ENCODE results near the gene CACNB4.
A peak's percentile ranks its signal among the peaks of the same experiment; 100 is the strongest.

DNA sequence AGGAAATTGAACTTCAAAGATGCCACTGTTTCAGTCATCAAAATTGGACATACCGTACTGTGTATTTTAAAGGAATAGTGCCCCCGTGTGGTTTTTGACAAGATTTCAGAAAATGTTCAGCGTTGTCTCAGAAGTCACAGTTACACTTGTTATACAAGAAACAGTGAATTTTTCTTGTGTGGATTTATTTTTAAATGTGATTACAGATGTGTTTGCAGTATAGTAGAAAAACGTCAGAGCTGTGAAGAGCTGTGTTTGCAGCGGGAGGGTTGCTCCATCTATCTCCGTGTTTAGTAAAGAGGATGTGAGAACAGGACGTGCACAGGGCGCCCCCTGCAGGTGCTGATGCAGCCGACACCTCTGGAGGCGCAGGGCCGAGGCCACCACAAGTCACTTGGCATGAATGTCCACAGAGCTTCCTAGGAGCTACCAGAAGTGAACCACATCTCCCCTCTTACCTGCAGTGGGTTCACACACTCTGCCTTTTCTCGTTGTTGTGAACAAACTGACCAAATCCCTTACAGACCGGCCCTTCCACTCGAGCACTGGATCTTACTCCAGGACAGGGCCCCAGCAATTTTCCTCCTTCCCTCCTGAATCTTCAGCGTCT lies 73.1 kb downstream of the CACNB4 start:
- TF ChIP-seq, protein P1, sequence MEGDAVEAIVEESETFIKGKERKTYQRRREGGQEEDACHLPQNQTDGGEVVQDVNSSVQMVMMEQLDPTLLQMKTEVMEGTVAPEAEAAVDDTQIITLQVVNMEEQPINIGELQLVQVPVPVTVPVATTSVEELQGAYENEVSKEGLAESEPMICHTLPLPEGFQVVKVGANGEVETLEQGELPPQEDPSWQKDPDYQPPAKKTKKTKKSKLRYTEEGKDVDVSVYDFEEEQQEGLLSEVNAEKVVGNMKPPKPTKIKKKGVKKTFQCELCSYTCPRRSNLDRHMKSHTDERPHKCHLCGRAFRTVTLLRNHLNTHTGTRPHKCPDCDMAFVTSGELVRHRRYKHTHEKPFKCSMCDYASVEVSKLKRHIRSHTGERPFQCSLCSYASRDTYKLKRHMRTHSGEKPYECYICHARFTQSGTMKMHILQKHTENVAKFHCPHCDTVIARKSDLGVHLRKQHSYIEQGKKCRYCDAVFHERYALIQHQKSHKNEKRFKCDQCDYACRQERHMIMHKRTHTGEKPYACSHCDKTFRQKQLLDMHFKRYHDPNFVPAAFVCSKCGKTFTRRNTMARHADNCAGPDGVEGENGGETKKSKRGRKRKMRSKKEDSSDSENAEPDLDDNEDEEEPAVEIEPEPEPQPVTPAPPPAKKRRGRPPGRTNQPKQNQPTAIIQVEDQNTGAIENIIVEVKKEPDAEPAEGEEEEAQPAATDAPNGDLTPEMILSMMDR (IDR thresholded peaks at IDR 0.05; ENCODE audit: insufficient read depth, low read length): peak; percentile 85
- TF ChIP-seq GABPA (IDR thresholded peaks at IDR 0.05; ENCODE audit: low read depth) (no peak), POLR2AphosphoS5 (IDR thresholded peaks at IDR 0.05; ENCODE audit: low read depth) (no peak), SPI1 (IDR thresholded peaks at IDR 0.05; ENCODE audit: borderline replicate concordance, low read depth) (peak; percentile 26; the same call in 1 of the 2 replicates)
- TF ChIP-seq, protein P2, sequence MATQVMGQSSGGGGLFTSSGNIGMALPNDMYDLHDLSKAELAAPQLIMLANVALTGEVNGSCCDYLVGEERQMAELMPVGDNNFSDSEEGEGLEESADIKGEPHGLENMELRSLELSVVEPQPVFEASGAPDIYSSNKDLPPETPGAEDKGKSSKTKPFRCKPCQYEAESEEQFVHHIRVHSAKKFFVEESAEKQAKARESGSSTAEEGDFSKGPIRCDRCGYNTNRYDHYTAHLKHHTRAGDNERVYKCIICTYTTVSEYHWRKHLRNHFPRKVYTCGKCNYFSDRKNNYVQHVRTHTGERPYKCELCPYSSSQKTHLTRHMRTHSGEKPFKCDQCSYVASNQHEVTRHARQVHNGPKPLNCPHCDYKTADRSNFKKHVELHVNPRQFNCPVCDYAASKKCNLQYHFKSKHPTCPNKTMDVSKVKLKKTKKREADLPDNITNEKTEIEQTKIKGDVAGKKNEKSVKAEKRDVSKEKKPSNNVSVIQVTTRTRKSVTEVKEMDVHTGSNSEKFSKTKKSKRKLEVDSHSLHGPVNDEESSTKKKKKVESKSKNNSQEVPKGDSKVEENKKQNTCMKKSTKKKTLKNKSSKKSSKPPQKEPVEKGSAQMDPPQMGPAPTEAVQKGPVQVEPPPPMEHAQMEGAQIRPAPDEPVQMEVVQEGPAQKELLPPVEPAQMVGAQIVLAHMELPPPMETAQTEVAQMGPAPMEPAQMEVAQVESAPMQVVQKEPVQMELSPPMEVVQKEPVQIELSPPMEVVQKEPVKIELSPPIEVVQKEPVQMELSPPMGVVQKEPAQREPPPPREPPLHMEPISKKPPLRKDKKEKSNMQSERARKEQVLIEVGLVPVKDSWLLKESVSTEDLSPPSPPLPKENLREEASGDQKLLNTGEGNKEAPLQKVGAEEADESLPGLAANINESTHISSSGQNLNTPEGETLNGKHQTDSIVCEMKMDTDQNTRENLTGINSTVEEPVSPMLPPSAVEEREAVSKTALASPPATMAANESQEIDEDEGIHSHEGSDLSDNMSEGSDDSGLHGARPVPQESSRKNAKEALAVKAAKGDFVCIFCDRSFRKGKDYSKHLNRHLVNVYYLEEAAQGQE (IDR thresholded peaks at IDR 0.05; ENCODE audit: insufficient replicate concordance, low read depth): no peak
